RPMI7951 (cell line): ENCODE measurements around the gene GLIS1. TPM values are rescaled to one million over a fixed set of nuclear protein-coding genes. Genes with fewer than 3 reads are reported as not detected.

Experiments
- DNase-seq: peaks from one replicate; pipeline ENCODE4 v3.0.0-alpha.2; 2012; ENCODE audit warnings: low read depth
- total RNA-seq: library from RNA; depleted of rRNA; stranded (reverse); fragments of >200 nt; shearing (Covaris generic); gene quantifications from 2 replicates; pipeline ENCODE4 v1.2.3, GENCODE V29; 2014

GLIS1 gene
- total RNA-seq, 1 experiment from 2014 or later: 1.9 TPM

GRCh38 chr1:53495633-53496345 is 243.2 kb downstream of the GLIS1 start:
- peak; percentile 32 for DNase-seq

GRCh38 chr1:53490351-53490750 is 248.6 kb downstream of the GLIS1 start:
- DNase-seq: no peak

DNA sequence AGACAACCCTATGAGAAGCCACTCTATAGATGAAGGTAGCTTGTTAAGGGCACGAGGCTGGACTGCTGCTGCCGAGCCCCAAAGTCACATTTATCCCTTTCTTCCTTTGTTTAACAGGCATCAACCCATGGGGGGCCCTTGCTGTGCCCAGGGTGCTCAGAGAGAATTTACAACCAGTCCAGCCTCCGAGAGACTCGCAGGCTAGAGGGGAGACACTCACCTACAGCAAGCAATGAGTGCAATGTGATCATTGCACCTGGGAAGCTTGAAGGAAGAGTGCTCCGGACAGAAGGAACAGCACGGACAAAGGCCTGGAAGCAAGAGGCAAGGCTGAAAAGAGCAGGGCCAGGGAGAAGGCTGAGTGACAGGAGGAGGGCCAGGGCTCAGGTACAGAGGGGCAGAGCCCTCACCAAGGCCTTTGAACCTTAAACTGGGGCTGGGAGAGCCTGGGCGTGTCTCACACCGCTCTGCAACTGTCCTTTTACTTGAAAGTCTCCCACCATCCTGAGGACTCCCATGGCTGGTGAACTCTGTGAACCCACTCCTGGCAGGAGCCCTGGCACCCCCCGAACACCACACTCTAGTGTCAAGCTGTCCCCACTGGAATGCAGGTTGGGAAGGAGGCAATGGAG is 252.5 kb downstream of the GLIS1 start:
- DNase-seq: no peak

GRCh38 chr1:53485478-53486394 is 253.2 kb downstream of the GLIS1 start:
- DNase-seq: peak; percentile 73

DNA sequence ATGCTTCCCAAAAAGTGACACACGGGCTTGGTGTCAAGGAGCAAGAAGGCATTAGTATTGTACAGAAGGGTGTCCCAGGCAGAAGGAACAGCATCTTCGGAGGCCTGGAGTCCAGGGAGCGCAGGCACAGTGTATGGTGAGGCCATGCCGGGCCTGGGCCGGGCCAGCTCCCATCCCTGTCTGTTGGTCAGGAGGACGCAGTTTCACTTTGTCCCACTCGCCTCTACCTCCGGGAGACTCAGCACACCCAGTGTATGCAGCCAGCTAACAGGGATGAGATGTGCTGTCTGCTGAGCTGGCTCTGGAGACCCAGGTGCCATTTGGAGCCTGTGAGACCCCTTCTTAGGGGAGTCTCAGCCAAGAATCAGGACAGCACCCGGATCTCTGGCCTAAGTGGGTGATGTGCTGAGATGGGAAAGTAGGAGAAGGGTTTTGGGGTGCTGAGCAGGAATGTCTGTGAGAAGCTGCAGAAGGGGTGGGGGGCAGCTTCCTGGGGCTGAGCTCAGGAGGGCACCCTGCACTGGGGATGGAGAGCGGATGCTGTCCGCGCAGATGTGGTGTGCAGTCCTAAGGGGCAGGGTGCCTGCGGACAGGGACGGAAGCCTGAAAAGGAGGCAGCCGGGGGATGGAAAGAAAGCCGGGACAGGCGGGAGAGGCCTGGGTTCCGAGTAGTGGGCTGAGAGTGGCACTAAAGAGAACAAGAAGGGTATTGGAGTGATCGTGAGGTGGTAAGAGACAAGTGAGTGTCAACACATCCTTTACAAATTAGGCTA is 254.1 kb downstream of the GLIS1 start:
- no peak for DNase-seq

DNA sequence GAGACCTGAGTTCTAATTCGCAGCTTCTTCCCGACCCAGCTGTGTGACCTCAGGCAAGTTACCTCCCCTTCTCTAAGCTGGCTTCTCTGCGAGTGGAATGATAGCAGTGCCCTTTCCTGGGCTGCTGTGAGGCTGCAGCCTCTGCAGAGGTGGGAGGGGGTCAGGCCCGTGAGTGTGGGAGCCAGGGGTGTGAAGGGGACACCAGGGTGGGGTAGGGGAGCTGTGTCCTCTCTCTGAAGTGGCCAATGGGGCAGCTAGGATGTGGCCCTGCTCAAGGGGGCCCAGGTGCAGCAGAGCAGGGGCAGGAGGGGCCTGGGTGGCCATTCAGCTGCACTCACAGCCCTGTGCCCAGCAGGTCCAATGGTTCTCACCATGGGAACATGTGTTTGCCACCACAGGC is 255.3 kb downstream of the GLIS1 start:
- DNase-seq: no peak

GRCh38 chr1:53483170-53483569 is 255.8 kb downstream of the GLIS1 start:
- no peak for DNase-seq

- DNase-seq: no peak
These were observed 256.4 kb downstream of the GLIS1 start for GRCh38 chr1:53482441-53483153.

GRCh38 chr1:53481456-53481855 is 257.5 kb downstream of the GLIS1 start:
- DNase-seq: no peak

GRCh38 chr1:53480678-53481077 is 258.3 kb downstream of the GLIS1 start:
- DNase-seq: no peak

DNA sequence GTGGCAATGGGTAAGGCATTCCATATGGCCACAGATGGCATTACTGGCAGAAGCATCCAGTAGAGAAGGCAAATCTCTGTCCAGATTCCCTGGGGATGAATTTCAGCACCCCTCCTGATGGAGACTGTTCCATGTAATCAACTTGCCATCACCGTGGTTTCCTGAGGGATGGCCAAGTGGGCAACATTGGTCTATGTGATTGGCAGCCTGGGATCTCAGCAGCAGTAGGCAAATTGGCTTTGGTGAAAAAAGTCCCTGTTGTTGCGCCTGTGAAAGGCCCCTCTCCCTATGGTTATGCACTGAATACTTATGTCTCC is 260.5 kb downstream of the GLIS1 start:
- DNase-seq: no peak

DNA sequence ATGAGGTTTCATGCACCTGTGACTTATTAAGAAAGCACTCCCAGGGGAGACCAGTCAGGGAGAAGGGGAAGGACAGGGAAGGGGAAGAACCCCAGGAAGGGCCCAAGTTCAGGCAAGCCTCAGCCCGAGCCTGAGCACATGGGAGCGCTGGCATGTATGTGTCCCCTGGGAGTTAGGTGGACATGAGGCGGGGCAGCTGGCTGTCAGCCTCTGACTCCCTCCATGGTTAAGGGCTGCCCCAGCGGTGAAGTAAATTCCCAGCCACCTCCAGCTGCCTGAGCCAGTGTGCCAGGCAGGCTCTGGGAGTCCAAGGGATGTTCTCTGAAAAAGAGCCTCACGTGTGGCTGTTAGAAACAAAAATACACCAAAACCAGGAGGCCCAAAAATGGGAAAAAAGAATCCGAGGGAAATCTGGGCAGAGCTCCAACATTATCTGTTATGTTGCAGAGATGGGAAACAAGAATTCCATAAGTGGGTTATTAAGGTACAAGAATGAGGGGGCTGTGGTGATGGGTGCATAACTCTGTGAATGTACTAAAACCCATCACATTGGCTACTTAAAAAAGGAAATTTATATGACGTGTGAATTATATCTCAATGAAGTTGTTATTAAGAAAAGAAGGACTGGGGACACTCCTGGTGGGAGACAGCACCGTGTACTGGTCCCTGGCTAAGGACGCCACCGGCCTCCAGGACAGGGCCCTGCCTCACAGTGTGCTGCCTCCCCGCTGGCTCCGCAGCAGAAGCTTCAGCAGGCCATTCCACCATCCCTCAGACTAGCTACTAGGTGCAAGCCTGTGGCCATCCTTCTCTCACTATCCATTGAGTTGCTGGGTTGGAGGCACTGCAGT is 261.1 kb downstream of the GLIS1 start:
- DNase-seq: no peak

DNA sequence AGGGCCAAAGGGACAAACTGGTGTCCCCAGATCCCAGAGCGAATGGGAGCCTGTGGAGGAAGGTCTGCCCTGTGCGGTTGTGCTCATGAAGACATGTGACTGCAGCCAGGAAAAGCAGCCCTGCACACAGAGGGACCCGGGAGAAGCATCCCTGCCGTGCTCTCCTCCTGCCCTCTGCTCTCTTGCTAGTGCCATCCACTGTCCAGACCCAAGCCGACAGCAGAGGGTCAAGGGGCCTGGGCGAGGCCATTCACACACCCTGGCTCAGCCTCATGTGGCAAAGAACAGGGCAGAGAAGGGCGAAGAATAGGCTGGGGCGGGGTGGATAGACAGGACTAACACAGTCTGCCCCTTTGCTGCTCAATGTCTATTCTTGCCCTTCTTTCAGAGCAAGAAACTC is 262.4 kb downstream of the GLIS1 start:
- DNase-seq: no peak

DNA sequence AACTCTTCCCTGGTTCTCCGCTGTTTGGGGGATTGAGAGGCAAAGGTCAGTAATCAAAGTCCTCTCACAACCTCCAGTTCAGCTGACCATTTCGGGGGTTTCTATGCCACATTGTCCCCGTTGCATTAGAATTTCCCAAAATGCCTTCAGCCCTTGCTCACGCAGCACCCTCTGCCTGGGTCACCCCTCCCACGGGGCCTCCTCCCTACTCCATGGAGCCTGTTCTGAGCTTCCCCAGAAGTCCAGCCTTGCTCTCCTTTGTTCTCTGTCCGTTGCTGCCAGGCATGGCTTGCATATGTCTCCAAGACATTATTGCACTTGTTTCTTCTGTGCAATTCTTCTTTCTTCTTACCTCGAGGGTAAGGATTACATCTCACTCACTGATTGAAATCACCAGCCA is 263.3 kb downstream of the GLIS1 start:
- no peak for DNase-seq

GRCh38 chr1:53473463-53473862 is 265.5 kb downstream of the GLIS1 start:
- no peak for DNase-seq

DNA sequence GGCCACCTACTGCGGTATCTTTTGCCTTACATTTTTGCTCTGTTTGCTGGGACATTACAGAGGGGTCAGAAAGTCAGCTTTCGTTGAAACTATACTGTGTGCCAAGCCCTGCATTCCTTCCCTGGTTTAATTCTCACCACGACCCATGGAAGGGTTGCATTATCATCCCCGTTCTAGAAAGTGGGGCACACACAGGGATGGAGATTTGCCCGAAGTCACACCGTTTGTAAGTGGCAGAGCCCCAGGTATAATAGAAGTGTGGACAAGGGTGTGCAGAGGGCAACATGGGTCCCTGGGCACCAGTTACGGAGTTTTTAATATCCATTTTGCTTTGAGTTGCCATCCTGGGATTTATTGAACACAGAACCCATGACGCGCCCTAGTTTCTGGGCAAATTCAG is 268.0 kb downstream of the GLIS1 start:
- DNase-seq: no peak

DNA sequence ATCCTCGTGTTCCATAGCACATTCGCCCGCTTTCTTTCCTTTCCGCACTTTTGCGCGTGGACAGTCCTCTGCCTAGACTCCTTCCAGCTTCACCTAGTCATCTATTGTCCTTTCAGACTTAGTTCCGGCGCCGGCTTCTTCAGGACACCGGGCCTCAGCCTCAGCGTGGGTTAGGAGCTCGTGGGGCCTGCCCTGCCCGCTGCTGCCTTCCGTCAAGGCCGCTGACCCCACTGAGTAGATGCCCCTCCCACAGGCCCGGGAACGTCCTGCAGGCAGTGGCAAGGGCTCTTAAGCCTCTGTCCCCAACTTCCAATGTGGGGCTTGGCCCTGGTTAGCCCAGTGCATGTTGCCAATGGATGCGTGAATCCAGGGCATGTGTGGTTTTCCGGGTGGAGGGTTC is 268.4 kb downstream of the GLIS1 start:
- no peak for DNase-seq

- no peak for DNase-seq
These were observed 268.8 kb downstream of the GLIS1 start for GRCh38 chr1:53470155-53470554.

DNA sequence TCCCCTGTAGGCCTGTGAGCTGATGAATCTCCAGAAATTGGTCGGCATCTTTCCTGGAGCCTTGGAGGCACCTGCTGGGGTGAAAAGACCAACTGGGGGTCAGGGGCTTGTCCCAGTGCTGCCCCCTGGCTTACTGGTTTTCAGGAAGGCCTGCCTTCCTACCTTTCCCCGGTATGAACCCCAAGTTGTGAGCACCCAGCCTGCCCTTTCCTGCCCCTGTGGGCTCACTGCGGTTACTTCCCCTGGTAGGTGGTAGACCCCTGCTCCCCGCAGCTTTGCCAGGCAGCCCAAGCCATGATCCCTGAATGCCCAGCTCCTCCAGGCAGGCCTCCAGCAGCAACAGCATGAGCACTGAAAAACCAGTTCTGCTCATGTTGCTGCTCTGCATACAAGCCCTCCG is 269.6 kb downstream of the GLIS1 start:
- DNase-seq: no peak

DNA sequence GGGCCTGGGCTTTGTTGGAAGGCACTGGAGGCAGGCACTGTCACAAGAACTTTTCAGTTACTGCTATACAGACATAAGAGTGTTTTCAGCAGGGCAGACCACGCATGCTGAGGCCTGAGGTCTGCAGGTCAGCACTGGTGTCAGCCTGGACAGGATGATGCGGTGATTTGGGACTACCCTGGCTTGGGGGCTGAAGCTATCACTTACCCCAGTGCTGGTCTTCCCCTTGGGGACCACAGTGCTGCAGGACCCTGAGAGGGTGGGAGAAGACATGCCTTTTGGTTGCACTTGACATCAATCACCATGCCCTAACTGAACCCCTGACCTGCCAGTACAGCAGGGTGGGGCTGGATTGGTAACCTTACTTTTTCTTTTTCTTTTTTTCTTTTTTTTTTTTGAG is 270.6 kb downstream of the GLIS1 start:
- DNase-seq: no peak
